ENCODE data around the gene ANKRD11.
"Not testable (repeated sequence)": the region's sequence is repeated elsewhere in the genome, so short reads cannot be mapped to it uniquely, and the experiment has no call there.

The ANKRD11 gene

DNA sequence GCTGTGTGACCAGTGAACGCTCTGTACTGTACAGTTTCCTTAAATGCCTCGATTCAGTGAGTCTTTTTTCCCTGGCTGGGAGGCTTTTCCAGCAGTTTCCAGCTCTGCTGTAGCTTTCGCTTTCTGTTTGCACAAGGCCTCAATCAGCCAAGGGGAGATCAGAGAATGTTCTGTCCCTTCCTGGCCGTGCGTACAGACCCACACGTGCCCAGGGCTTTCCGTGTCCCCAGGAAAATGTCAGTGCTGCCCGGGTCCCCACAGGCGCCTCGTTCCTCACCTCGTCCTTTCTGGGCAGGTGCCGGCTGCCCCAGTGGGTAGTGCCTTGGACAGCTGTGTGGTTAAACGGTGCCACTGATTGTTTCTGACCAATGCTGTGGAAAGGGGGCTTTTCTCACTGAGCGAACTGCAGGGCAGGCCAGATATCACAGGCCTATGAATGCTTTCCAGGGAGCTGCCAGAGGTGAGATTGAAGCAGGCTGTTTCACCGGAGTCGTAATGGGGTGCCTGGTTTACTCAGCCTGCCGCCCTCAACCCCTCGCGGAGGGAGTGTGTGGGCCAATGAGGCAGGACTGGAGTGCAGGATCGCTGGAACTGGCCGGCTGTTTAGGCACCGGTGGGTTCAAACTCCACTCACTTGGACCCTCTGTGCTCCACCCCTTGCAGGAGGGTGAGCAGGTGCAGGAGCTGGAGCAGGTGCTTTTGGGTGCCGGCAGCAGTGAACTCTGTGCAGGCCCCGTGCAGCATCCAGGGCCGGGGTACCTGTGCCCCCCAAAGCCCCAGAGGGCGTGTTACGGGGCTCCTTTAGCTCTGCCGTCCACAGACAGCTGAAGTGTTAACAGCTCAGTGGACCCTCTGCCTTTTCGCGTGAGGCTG lies 228.4 kb downstream of the ANKRD11 start:
- TF ChIP-seq, protein P1, sequence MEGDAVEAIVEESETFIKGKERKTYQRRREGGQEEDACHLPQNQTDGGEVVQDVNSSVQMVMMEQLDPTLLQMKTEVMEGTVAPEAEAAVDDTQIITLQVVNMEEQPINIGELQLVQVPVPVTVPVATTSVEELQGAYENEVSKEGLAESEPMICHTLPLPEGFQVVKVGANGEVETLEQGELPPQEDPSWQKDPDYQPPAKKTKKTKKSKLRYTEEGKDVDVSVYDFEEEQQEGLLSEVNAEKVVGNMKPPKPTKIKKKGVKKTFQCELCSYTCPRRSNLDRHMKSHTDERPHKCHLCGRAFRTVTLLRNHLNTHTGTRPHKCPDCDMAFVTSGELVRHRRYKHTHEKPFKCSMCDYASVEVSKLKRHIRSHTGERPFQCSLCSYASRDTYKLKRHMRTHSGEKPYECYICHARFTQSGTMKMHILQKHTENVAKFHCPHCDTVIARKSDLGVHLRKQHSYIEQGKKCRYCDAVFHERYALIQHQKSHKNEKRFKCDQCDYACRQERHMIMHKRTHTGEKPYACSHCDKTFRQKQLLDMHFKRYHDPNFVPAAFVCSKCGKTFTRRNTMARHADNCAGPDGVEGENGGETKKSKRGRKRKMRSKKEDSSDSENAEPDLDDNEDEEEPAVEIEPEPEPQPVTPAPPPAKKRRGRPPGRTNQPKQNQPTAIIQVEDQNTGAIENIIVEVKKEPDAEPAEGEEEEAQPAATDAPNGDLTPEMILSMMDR (IDR thresholded peaks at IDR 0.05; ENCODE audit: control extremely low read depth, extremely low read depth, low read depth, missing control alignments): no peak
- CTCF ChIA-PET: no interaction called here
- POLR2A ChIA-PET: no interaction called here
- no peak for DNase-seq (ENCODE audit: extremely low spot score)

DNA sequence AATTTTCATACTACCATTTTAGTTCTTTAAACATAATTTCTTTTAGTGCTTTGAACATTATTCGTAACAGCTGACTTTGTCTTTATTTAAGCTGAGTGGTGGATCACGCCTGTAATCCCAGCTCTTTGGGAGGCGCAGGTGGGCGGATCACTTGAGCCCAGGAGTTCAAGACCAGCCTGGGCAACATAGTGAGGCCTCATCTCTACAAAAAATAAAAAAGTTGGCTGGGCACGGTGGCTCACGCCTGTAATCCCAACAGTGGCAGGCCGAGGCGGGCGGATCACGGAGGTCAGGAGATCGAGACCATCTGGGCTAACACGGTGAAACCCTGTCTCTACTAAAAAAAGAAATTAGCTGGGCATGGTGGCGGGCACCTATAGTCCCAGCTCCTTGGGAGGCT lies 230.5 kb downstream of the ANKRD11 start:
- POLR2A ChIA-PET; DNase-seq (ENCODE audit: extremely low spot score); CTCF ChIA-PET: not testable (repeated sequence)

DNA sequence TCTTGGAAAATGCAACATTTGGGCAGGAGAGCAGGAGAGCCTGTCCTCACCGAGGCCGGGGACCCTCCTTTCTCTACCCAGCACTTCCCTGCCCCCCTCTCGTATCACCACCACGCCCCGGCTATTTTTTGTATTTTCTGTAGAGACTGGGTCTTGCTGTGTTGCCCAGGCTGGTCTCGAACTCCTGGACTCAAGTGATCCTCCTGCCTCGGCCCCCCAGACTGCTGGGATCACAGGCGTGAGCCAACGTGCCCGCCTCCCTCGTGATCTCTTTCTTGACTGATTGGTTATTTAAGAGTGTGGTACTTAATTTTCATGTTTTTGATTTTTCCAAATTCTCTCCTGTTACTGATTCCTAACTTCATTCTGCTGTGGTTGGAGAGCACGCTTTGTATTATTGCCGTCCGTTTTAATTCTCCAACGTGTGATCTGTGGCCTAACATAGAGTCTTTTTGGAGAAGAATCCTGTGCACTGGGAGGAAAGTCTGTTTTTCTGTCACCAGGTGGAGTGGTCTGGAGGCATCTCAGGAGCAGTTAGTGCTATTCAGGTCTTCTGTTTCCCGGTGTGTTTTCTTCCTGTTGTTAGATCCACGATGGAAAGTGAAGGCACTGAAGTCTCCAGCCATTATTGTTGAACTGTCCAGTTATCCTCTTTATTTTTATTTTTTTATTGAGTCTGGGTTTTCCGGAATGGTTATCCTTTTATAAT lies 232.4 kb downstream of the ANKRD11 start:
- CTCF ChIA-PET: no interaction called here
- DNase-seq (ENCODE audit: extremely low spot score): peak; percentile 24
- TF ChIP-seq, protein P1 (IDR thresholded peaks at IDR 0.05; ENCODE audit: control extremely low read depth, extremely low read depth, low read depth, missing control alignments): no peak
- POLR2A ChIA-PET: no interaction called here

DNA sequence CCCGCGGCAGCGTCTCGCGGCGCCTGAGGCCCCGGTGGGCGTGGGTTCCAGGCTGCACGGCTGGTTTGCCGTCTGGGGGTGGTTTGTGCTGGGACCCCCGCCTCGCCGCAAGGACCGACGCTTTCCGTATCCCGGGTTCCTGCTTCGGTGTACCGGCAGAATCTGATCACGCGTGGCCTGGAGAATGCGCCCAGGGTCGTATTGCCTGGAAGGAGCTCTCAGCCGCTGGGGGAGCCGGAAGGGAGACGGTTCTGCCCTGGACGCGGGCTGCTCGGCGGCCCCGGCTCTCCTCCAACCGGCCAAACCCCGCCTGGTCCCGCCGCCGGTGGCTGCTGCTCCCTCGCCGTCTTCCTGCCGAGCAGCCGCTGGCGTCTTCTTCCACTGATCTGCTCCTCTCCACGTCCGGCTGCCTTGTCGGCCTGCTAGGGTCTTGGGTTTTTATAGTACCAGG lies 233.1 kb downstream of the ANKRD11 start:
- TF ChIP-seq, protein P1 (IDR thresholded peaks at IDR 0.05; ENCODE audit: control extremely low read depth, extremely low read depth, low read depth, missing control alignments): no peak
- POLR2A ChIA-PET: no interaction called here
- CTCF ChIA-PET: no interaction called here
- DNase-seq (ENCODE audit: extremely low spot score): peak; percentile 20

DNA sequence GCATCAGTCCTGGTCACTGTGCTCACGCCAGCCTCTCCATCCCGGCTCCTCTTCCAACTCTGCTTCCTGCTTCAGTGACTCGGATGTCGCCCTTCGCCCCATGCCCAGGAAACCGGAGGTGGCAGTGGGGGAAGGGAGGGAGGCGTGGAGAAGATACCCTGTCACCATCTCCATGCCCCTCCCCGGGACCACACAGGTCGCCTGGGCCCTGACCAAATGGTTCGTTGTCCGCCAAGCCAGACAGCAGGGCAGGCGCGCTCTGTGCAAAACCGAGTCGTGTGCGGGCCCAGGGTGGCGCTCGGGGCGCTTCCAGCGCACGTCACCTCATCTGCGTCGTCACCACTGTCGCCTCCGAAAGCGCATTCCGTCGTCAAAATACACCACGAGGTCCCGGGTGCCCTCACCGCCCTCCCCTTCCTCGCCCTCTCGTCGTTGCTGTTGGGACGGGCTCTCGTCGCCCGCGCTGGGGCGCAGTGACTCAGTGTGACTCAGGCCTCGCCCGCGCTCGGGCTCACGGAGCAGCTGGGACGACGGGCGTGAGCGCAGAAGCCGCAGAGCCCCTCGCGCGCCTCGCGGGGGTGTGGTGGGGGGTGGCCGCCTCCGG lies 233.6 kb downstream of the ANKRD11 start:
- DNase-seq (ENCODE audit: extremely low spot score): peak; percentile 37
- POLR2A ChIA-PET: no interaction called here
- CTCF ChIA-PET: no interaction called here
- TF ChIP-seq, protein P1 (IDR thresholded peaks at IDR 0.05; ENCODE audit: control extremely low read depth, extremely low read depth, low read depth, missing control alignments): no peak

DNA sequence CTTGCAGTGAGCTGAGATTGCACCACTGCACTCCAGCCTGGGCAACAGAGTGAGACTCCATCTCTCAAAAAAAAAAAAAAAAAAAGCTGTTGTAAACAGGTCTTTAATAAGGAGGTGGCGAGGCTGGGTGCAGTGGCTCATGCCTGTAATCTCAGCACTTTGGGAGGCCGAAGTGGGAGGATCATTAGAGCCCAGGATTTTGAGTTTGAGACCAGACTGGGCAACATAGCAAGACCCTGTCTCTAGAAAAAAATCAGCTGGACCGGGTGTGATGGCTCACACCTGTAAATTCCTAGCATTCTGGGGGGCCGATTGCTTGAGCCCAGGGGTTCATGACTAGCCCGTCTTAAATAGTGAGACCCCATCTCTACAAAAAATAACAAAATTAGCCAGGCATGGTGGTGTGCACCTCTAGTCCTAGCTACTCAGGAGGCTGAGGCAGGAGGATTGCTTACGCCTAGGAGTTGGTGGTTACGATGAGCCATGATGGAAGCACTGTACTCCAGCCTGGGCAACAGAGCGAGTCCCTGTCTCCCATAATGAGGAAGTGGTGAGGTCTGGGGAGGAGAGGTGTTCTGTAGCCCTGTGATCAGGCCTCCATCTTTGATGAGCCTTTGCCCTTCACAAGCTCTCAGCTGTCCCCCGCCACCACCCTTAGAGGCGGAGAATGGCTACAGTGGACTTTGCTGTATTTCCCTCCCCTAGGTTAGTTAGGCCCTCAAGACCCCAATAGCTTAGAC lies 236.6 kb downstream of the ANKRD11 start:
- CTCF ChIA-PET: interaction anchor here (0.9 to 1.1 kb wide), 3 partner anchors 11 to 303 kb away, joined by 3 read pairs; no protein-coding TSS in a partner anchor
- DNase-seq (ENCODE audit: extremely low spot score): no peak
- POLR2A ChIA-PET: no interaction called here
- TF ChIP-seq, protein P1 (IDR thresholded peaks at IDR 0.05; ENCODE audit: control extremely low read depth, extremely low read depth, low read depth, missing control alignments): no peak
